OCI-LY1 (cell line): ENCODE measurements around the gene ING4.
A peak's percentile ranks its signal among the peaks of the same experiment; 100 is the strongest.

Source experiments
- H2AFZ ChIP-seq: fragments of 200-600 bp; sonication (generic), shearing (Covaris generic); 2 replicates; pipeline ENCODE4 v1.6.0; 2014; ENCODE audit warnings: antibody characterized with exemption, mild to moderate bottlenecking, low read length
- H3F3A ChIP-seq: fragments of 200-600 bp; sonication (generic), shearing (Covaris generic); 2 replicates; pipeline ENCODE4 v1.6.0; 2014; ENCODE audit warnings: mild to moderate bottlenecking, antibody characterized with exemption, low read length, moderate library complexity; ENCODE audit not compliant: insufficient read depth
- H3K27ac ChIP-seq: fragments of 200-600 bp; sonication (generic); 2 replicates; pipeline ENCODE4 v1.5.1; 2014; ENCODE audit warnings: low read length, mixed run types, mild to moderate bottlenecking, low read depth; ENCODE audit not compliant: poor library complexity, severe bottlenecking
- H3K27me3 ChIP-seq: fragments of 200-600 bp; sonication (generic); 2 replicates; pipeline ENCODE4 v1.6.0; 2014; ENCODE audit warnings: antibody characterized with exemption, mild to moderate bottlenecking, low read length, moderate library complexity; ENCODE audit not compliant: insufficient read depth
- H3K36me3 ChIP-seq: fragments of 200-600 bp; sonication (generic); 2 replicates; pipeline ENCODE4 v1.6.1; 2014; ENCODE audit warnings: mild to moderate bottlenecking, antibody characterized with exemption, low read length, moderate library complexity, mixed read lengths; ENCODE audit not compliant: insufficient read depth
- H3K4me1 ChIP-seq: fragments of 200-600 bp; sonication (generic); 2 replicates; pipeline ENCODE4 v1.5.1; 2014; ENCODE audit warnings: mild to moderate bottlenecking, low read length, moderate library complexity; ENCODE audit not compliant: insufficient read depth, severe bottlenecking
- H3K4me2 ChIP-seq: fragments of 200-600 bp; sonication (generic), shearing (Covaris generic); 2 replicates; pipeline ENCODE4 v1.6.1; 2014; ENCODE audit warnings: low read length
- H3K4me3 ChIP-seq: fragments of 200-600 bp; sonication (generic); 2 replicates; pipeline ENCODE4 v1.5.1; 2014; ENCODE audit warnings: low read length, low read depth, mild to moderate bottlenecking, mixed read lengths; ENCODE audit not compliant: poor library complexity, severe bottlenecking
- H3K79me2 ChIP-seq: fragments of 200-600 bp; shearing (Covaris generic); 2 replicates; pipeline ENCODE4 v1.6.1; 2016; ENCODE audit warnings: mixed run types, low read length, mixed read lengths; ENCODE audit not compliant: insufficient read depth
- H3K9ac ChIP-seq: fragments of 200-600 bp; sonication (generic), shearing (Covaris generic); 2 replicates; pipeline ENCODE4 v1.6.1; 2014; ENCODE audit warnings: mild to moderate bottlenecking, low read length, mixed read lengths
- H3K9me2 ChIP-seq: fragments of 200-600 bp; sonication (generic), shearing (Covaris generic); 2 replicates; pipeline ENCODE4 v1.6.1; 2014; ENCODE audit warnings: low read depth, mild to moderate bottlenecking, low read length, mixed read lengths
- H3K9me3 ChIP-seq: fragments of 200-600 bp; shearing (Covaris generic); 2 replicates; pipeline ENCODE4 v1.6.1; 2014; ENCODE audit warnings: low read length, mixed read lengths
- H4K20me1 ChIP-seq: fragments of 200-600 bp; sonication (generic), shearing (Covaris generic); 2 replicates; pipeline ENCODE4 v1.6.0; 2016; ENCODE audit warnings: mild to moderate bottlenecking, low read length; ENCODE audit not compliant: insufficient read depth
- CTCF ChIP-seq: fragments of 200-600 bp; sonication (generic), shearing (Covaris generic); IDR thresholded peaks from 2 replicates; pipeline ENCODE4 v1.5.1; 2017; ENCODE audit warnings: mild to moderate bottlenecking, antibody characterized with exemption, low read length, moderate library complexity, mixed read lengths
- EZH2 ChIP-seq: fragments of 200-600 bp; sonication (generic), shearing (Covaris generic); IDR thresholded peaks from 2 replicates; pipeline ENCODE4 v1.8.0; 2017; ENCODE audit warnings: borderline replicate concordance, mixed run types, mild to moderate bottlenecking, antibody characterized with exemption, low read length, moderate library complexity, mixed read lengths

The ING4 gene

GRCh38 chr12:6664902-6665301, 2.0 kb upstream of the ING4 start:
- TF ChIP-seq EZH2 (no peak), CTCF (no peak)
- H2AFZ ChIP-seq = no peak overlapping the region
- H3K4me1 ChIP-seq = peaks cover 19% of the 10 kb centered on the region

GRCh38 chr12:6662602-6662905, 365 bp downstream of the ING4 start:
- H2AFZ ChIP-seq = no peak overlapping the region
- peak overlapping the region; percentile 65 for H3K9ac ChIP-seq
- peaks cover 9% of the 10 kb centered on the region for H3K79me2 ChIP-seq
- no peak overlapping the region for H3K27ac ChIP-seq
- H3F3A ChIP-seq = no peaks in the 10 kb centered on the region
- no peaks in the 10 kb centered on the region for H4K20me1 ChIP-seq
- no peaks in the 10 kb centered on the region for H3K9me2 ChIP-seq
- H3K36me3 ChIP-seq = peaks cover 16% of the 10 kb centered on the region
- TF ChIP-seq EZH2 = no peak
- no peak for TF ChIP-seq CTCF
- H3K4me1 ChIP-seq = peaks cover 19% of the 10 kb centered on the region
- H3K4me3 ChIP-seq = peak overlapping the region; percentile 76
- H3K27me3 ChIP-seq = no peaks in the 10 kb centered on the region
- no peaks in the 10 kb centered on the region for H3K9me3 ChIP-seq
- H3K4me2 ChIP-seq = peak overlapping the region; percentile 94

More at GRCh38 chr12:6664902-6665301, 2.0 kb upstream of the ING4 start:
- peaks cover 9% of the 10 kb centered on the region for H3K79me2 ChIP-seq
- no peak overlapping the region for H3K4me2 ChIP-seq
- H4K20me1 ChIP-seq = no peaks in the 10 kb centered on the region
- H3K9me3 ChIP-seq = no peaks in the 10 kb centered on the region
- no peak overlapping the region for H3K27ac ChIP-seq
- H3K36me3 ChIP-seq = peaks cover 39% of the 10 kb centered on the region
- no peak overlapping the region for H3K9ac ChIP-seq
- no peak overlapping the region for H3K4me3 ChIP-seq
- H3F3A ChIP-seq = no peaks in the 10 kb centered on the region
- no peaks in the 10 kb centered on the region for H3K27me3 ChIP-seq
- H3K9me2 ChIP-seq = no peaks in the 10 kb centered on the region

- Histone ChIP-seq H2AFZ (no peak overlapping the region), H3K4me3 (no peak overlapping the region), H3K9me3 (no peaks in the 10 kb centered on the region), H3K27ac (no peak overlapping the region), H3K4me1 (no peaks in the 10 kb centered on the region), H3K36me3 (peaks cover 48% of the 10 kb centered on the region), H4K20me1 (no peaks in the 10 kb centered on the region), H3K4me2 (no peak overlapping the region), H3K9me2 (no peaks in the 10 kb centered on the region), H3K9ac (no peak overlapping the region), H3K79me2 (no peaks in the 10 kb centered on the region), H3F3A (no peaks in the 10 kb centered on the region), H3K27me3 (no peaks in the 10 kb centered on the region)
- no peak for TF ChIP-seq CTCF
- no peak for TF ChIP-seq EZH2
These were observed 8.9 kb downstream of the ING4 start for GRCh38 chr12:6653987-6654386.
